NCI-H226 (cell line): ENCODE data around the gene UQCR11.

Source experiments
- DNase-seq: peaks from one replicate; pipeline ENCODE4 v3.0.0-alpha.2; 2015

Gene UQCR11

DNA sequence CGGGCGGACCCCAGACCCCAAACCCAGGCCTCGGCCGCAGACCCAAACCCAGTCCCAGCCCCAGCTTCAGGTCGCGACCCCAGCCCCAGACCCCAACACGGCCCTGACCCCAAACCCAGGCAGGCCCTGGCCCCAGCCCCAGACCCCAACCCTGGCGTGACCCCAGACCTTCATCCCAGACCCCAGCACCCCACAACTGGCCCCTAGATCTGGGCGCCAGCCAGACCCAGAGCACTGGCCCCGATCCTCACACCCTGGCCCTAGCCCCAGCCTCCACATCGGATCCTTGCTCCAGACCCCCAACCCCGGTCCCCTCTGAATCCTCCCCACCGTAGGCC lies 20.1 kb downstream of the UQCR11 start:
- no peak for DNase-seq

DNA sequence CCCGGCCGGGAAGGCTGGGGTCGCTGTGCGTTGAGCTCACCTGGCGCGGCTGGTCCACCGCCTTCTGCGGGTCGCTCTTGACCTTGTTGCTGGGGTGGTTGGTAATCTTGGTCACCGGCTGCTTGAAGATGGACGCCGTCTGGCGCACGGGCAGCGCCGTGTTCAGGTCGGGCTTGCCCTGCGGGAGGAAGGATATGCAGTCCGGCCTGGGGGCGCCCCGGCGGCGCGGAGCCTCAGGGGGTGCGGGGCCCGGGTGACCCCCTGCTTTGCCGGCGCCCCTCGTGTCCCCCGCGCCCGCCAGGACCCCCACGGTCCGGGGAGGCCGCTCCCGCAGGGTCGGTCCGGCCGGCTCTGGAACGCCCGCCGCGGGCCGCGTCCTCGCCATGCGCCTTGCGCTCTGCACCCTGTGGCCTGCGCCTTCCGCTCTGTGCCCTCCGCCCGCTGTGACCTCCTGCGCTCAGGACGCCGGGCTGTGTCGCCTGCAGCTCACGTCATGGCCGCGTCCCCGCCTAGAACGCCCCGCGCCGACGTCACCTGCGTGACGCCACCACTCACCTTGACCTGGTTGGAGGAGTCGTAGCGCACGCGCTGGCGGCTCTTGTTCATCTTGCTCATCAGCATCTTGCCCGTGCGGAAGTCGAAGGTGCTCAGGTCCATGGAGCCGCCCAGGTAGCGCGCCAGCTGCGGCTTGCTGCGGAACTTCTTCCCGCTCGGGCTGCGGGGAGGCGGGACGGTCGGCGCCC lies 20.6 kb downstream of the UQCR11 start:
- DNase-seq, result no peak

DNA sequence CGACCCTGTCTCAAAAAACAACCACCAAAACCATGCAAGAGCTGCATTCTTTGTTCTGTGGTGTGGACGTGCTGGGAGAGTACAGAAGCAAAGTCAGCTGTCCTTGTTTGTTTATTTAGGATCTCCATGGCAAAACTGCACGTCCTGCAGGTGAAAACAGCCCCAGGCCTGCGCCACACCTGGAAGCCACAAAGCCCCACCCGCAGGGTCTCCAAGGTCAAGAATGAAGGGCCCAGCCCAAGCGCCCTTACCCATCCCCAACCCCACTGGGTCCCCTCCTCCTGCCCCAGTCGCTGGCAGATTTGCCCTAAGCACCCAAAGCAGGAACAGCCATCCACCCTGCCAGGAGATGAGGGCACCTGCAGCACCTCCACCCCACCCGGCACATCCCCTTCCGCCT lies 23.1 kb downstream of the UQCR11 start:
- no peak for DNase-seq

DNA sequence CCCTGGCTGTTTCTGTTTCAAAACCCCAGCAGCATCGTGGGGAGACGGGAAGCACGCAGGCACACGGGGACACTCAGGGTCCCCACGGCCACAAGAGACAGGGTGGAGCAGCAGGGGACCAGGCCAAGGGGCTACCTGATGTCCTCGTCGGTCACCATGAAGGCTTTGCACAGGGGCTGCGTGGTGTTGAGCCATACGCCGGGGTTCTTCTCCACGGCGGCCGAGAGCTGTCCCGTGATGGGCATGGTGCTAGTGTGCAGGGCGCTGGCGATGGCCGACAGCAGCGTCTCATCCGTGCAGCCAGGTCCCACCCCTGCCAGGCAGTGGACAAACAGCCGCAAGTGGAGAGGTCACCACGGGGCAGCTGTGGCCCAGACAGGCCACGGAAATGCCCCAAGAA lies 24.3 kb downstream of the UQCR11 start:
- no peak for DNase-seq

DNA sequence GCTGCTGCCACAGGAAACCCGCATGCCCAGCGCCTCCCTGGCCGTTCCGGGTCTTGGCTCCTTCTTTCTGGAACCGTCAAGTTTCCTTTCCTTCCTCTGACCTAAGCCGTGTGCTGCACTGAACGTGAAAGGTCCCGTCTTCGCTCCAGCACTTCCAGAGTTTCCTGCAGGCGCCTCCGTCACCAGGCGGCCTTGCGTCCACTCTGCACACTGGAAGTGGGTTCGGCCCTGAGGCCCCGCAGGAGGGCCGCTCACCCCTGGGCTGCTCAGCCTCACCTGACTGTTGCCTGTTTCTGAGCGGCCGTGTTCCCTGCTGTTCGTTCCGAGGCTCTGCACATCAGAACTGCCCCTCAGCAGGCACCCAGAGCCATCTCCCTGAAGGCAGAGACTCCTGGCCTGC lies 24.9 kb downstream of the UQCR11 start:
- DNase-seq, result no peak

DNA sequence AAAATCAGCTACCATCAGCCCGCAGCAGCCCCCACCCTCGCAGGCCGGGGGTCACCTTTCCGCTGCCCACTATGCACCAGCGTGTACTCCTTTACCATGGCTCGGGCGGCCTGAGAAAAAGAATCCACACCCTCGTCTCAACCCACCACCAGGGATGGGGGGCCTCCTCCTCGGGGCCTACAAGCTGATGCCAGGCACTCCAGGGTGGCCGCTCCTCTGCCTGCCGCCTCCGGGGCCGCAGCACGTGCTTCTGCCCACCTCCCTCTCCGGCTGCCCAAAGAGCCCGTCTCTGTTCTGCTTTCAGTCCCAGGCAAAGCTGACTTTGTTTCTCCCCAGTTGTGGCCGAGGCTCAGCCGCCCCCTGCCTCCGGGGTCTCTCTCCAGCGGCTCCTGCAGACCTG lies 26.0 kb downstream of the UQCR11 start:
- no peak for DNase-seq

DNA sequence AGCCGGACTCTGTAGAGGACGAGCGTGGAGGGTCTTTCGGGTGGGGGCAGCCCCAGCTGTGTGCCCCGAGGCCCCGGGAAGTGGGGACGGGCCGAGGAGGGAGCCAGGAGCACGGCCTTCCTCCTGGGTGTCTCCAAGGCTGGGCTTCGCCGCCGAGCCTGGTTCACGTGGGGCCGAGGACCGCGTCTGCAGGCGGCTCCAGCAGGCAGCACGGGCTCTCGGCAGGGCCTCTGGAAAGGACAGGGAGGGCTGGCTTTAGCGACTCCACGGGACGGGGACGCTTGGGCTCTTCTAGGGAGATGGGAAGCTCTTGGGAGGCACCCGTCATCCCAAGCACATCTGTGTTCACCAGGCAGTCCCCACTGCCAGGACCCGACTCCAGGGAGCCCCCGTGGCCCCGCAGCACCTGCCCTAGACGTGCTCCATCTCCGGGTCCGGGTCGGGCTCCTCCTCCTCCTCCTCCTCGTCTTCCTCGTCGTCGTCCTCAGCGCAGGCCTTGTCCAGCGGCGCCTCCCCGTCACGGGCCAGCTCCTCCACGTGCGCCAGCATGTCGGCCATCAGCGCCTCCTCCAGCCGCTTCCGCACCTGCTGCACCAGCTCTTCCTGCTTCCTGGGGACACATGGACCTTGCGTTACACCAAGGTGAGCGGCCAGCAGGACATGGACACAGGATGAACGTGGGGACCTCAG lies 27.2 kb downstream of the UQCR11 start:
- no peak for DNase-seq

DNA sequence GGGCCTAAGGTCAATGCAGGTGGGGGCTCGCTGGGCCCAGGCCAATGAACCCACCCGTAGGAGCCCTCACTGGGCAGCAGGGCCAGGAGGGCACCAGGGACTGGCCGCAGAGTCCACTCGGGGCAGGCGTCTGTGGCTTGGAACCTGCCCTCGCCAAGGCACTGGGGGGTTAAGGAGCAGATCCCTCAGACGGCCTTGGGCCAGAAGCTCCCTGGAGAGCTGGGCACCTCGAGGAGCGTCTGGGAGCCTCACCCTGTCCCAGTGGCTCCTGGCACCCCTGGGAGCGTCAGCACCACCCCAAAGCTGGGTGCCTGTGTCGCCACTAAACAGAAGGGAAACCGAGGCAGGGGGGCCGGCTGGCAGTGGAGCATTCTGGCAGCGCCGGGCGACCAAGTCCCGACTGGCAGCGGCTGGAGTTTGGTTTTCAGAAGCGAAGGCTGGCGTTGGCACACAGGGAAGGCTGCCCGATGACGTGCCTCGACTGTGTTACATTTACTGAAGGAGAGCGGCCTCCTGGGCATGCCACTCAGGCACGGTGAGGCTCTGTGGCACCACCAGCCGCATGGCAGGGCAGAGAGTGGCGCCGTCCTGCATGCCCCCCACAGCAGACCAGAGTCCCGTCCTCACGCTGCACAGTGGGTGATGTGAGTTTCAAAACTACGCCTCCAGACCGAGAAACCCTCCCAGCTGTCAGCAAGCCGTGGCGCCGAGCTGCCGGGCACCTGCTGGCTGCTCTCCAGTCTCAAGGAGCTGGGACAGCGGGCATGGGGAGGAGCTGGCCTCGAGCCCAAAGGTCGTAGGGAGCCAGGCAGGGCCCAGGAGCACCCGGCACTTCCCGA lies 28.0 kb downstream of the UQCR11 start:
- no peak for DNase-seq

DNA sequence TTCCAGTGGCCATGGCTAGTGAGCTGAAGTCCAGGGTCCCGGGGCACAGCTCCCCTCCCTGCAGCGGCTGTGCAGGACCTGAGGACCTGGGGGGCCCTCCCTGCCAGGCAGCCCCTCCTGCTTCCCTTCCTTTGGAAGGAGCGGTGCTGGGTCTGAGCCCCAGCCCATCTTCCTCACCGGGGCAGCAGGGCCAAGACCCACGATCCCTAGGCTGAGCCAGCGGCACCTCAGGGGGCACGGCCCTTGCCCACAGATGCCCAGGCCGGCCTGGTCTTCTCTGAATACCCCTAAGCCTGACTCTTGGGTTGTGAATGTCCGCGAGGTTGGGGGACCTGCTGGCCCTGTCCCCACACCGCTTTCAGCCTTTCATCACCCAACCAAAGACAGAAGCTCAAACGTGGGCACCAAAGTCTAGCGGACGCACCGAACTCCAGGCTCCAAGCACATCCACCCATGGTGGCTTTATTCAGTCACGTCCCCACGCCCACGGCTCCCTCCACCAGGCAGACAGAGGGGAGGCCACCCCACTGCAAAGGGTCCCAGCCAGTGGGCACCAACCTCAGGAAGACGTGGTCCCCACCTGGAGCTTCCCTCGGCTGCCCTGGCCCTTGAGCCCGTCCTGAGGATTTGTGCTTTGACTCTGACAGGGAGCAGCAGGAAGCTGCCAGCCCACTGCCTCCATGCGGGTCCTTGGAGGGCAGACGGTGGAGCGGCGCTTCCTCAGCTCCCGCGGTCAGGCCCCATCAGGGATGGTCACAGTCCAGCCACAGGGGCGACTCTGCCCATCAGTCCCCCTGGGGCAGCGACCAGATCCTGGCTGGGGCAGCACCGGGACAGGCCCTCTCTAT lies 28.8 kb downstream of the UQCR11 start:
- DNase-seq, result no peak

DNA sequence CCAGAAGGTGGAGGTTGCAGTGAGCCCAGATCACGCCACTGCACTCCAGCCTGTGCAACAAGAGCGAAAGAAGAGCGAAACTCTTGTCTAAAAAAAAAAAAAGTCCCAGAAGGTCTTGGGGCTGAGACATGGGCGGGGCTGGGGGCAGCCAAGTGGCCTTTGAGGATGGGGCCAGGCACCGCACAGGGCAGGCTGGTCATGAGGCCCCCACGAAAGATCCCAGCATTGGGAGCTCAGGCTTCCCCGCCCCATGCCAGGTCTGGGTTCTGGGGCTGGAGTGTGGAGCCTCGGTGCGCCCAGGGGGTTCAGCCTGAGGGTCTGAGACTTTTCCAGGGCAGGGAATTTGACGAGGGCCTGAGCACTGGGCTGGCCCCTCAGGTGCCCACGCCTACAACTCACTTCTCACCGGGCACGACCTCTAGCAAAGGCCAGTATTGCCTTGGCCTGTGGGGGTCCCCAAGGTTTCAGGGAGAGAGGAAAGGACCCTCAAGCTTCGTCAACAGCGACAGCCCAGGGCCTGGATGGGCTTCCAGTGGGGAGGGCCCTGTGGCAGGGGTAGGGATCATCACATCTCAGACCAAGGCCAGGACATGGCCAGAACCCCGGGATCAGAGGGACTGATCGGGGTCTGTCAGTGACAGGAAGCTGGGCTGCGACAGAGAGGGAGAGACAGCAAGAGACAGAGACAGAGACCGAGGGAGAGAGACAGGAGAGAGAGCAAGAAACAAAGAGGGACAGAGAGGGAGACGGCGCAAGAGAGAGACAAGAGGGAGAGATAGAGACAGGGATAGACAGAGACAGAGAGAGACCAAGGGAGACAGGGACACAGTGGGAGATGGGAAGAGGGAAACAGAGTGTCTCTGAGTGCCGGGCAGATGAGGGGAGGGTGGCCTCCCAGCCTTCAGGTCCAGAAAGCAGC lies 29.7 kb downstream of the UQCR11 start:
- no peak for DNase-seq

DNA sequence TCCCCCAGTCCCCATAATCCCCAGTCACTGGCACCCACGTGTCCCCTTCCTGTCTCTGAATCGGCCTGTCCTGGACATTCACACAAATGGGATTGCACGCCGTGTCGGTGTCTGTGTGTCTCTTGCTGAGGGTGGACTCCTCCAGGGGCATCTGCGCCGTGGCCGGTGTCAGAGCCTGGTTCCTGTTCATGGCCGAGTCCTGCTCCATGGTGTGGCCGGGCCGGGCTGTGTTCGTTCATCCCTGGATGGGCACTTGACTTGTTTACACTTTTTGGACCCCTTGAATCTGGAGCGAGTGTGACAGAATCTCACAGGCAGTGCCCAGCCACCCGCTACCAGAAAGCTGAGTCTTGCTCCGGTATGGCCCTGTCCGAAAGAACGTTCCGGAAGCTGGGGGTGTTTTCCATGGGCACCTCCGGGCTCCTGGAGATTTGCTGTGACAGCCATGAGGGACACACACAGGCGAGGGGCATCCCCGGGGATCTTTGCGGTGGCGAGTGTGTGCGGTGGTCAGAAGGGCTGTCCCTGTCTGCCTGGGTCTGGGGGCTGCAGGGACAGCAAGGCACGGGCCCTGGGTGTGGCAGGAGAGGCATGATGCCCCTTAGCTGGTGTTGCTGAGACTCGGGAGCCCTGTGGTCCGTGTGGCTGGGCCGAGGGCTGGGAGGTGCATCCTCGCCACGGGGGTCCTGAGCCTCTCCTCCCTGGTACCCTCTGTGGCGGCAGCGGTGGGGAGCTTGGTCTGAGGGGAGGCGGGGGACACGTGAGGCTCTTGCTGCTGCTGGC lies 30.7 kb downstream of the UQCR11 start:
- DNase-seq, result no peak

DNA sequence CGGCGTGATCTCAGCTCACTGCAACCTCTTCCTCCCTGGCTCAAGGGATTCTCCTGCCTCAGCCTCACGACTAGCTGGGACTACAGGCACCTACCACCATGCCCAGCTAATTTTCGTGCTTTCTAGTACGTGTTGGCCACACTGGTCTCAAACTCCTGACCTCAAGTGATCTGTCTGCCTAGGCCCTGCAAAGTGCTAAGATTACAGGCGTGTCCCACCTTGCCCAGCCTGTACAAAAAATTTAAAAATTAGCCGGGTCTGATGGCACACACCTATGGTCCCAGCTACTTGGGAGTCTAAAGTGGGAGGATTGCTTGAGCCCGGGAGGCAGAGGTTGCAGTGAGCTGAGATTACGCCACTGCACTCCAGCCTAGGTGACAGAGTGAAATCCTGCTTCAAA lies 32.5 kb downstream of the UQCR11 start:
- DNase-seq, result no peak

DNA sequence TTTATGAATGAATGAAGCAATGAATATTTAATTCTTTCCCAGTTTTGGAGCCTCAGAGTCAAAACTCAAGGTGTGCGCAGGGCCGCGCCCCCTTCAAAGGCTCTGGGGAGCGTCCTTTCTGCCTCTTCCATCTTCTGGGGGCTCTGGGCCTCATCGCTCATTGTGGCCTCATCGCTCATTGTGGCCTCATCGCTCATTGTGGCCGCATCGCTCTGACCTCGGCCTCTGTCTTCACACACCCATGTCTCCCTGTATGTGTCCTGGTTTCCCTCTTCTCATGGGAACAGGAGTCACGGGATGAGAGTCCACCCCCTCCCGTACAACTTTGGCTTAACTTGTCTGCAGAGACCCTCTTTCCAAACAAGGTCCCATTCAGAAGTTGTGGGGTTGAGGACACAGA lies 33.9 kb downstream of the UQCR11 start:
- no peak for DNase-seq

DNA sequence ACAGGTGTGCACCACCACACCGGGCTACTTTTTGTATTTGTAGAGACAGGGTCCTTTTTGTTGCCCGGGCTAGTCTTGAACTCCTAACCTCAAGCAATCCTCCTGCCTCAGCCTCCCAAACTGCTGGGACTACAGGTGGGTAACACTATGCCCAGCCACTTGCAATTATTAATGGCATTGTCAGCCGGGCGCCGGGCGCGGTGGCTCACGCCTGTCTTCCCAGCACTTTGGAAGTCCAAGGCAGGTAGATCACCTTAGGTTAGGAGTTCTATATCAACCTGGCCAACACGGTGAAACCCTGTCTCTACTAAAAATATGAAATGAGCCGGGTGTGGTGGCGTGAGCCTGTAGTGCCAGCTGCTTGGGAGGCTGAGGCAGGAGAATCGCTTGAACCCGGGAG lies 34.4 kb downstream of the UQCR11 start:
- no peak for DNase-seq

DNA sequence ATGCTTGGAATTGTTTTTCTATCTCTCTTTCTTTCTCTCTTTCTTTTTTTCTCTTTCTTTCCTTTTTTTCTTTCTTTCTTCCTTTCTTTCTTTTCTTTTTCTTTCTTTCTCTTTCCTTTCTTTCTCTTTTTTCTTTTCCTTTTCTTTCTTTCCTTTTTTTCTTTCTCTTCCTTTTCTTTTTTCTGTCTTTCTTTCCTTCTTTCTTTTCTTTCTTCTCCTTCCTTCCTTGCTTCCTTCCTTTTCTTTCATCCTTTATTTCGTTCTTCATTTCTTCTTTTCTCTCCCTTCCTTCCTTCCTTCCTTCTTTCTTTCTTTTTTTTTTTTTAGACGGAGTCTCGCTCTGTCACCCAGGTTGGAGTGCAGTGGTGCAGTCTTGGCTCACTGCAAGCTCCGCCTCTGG lies 35.3 kb downstream of the UQCR11 start:
- DNase-seq, result no peak

DNA sequence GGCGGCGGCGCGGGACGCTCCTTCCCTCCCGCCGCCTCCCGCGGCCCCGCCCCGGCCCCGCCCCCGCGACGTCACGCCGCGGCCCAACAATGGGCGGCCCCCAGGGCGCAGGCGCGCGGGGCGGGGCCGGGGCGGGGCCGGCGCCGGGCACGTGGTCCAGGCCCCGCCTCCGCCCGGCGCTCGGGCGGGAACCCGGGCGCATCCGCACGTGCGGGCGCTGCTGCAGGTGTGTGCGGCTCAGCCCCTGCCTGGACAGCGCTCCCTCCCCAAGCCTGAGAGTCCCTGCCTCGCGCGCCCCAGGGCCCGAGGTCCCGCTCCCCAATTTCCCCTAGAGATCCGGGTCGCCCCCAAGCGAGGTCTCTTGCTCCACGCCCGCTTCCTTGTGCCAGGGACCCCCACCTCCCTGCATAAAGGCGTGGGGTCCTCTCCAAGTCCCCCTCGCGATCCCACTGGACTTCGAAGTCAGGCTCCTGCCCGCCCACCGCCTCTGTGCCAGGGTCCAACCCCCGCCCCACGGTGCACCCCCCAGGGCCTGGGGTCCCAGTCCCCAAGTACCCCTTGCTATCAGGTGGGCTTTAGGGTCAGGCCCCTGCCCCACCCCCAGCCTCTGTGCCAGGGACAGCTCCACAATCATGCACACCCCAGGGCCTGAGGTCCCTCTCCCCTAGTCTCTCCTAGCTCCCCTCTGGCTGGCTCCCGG lies 36.8 kb downstream of the UQCR11 start, which contains the start of gene MEX3D:
Gene MEX3D, minus strand, starts transcription at position 6 of the 700 bp plus-strand sequence. CDS start 267 bp downstream, outside the sequence.
- peak; percentile 38 for DNase-seq

DNA sequence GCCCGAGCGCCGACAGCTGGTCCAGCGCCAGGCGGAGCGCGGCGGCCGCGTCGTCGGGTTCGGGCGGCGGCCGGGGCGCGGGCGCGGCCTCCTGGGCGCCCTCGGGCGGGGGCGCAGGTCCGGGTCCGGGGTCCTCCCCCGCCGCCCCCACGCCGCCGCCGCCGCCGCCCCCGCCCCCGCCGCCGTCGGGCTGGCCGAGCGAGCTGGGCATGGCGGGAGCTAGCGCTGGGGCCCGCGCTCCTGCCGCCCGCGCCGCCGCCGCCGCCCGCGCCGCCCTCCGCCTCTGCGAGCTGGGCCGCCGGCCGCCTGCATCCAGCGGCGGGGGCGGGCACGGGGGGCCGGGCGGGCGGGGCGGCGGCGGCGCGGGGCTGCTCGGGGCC lies 37.4 kb downstream of the UQCR11 start:
- DNase-seq, result no peak

DNA sequence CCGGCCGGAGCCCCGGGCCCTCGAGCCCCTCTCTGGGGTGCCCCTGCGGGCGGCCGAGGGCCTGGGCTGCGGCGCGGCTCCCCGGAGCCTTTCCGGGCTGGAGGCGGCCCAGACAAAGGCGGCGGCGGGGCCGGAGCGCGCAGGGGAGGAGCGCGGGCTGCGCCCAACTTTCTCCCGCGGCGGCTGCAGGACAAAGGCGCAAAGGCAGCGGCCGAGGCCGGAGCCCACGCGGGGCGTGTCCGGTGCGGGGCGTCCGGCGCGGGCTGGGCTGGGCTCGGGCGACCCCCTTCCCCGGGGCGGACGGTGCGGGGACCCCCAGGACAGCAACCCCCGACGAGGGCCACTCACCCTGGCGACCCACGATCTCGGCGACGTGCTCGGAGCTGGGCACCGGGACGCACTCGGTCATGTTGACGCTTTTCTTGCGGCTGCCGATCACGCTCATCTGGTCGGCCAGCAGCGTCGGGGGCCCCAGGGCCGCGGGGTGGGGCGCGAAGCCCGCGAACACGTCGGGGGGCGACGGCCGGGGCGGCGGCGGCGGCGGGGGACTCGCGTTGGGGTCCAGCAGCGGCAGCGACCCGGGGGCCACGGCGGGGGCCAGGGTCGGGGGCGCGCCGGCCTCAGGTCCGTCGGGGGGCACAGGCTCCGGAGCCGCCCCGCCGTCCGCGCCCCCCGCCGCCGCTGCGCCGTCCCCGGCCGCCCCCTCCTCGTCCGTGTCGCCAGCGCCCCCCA lies 38.0 kb downstream of the UQCR11 start:
- no peak for DNase-seq

DNA sequence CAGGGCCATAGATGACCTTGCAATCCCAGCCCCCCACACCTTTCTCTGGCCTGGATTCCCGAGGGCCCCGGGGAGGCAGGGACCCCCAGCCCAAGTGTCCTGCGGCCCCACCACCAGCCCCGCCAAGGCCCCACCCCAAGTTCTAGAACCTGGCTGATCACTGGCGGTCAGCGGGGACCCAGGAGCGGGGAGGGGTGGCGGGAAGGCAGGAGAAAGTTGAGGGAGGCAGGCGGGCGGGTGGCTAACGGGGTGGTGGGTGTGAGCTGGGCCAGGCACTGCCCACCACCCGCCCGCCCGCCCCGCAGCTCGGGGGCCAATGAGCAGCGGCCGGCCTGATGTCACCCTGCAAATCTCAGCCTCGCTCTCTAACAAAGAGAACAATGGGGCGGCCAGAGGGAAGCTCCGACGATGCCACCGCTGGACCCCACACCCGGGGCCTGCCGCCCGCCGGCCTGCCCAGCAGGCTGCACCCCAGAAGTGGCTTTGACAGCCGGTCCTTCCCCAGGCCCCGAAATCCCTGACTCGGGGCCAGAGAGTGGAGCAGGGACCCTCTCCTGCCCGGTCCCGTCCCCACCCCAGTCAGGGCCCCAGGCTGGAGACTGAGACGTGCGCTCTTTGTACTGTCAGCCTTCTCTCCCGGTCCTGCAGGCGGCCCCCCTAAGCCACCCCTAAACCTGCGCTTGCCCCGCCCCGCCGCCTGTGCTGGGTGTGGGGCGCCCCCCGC lies 38.7 kb downstream of the UQCR11 start:
- DNase-seq, result peak; percentile 30
